Measurements from ENCODE around the gene DCAF10.
"Not testable (repeated sequence)": the region's sequence is repeated elsewhere in the genome, so short reads cannot be mapped to it uniquely, and the experiment has no call there.

DNA sequence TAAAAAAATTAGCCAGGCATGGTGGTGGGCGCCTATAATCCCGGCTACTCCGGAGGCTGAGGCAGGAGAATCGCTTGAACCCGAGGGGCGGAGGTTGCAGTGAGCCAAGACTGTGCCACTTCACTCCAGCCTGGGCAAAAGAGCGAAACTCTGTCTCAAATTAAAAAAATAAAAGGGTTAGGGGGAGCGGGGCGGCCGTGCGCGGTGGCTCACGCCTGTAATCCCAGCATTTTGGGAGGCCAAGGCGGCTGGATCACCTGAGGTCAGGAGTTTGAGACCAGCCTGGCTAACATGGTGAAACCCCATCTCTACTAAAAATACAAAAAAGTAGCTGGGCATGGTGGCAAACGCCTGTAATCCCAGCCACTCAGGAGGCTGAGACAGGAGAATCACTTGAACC lies 9.1 kb downstream of the DCAF10 start:
- TF ChIP-seq, protein P1, sequence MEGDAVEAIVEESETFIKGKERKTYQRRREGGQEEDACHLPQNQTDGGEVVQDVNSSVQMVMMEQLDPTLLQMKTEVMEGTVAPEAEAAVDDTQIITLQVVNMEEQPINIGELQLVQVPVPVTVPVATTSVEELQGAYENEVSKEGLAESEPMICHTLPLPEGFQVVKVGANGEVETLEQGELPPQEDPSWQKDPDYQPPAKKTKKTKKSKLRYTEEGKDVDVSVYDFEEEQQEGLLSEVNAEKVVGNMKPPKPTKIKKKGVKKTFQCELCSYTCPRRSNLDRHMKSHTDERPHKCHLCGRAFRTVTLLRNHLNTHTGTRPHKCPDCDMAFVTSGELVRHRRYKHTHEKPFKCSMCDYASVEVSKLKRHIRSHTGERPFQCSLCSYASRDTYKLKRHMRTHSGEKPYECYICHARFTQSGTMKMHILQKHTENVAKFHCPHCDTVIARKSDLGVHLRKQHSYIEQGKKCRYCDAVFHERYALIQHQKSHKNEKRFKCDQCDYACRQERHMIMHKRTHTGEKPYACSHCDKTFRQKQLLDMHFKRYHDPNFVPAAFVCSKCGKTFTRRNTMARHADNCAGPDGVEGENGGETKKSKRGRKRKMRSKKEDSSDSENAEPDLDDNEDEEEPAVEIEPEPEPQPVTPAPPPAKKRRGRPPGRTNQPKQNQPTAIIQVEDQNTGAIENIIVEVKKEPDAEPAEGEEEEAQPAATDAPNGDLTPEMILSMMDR (conservative IDR thresholded peaks at IDR 0.05; ENCODE audit: low read length) = not testable (repeated sequence)
- not testable (repeated sequence) for TF ChIP-seq EZH2phosphoT487 (IDR thresholded peaks at IDR 0.05; ENCODE audit: borderline replicate concordance, low read depth, low read length)

Data from OCI-LY7 (cell line).